Left colon (tissue), 2 donors: ENCODE data around the gene AUTS2. TPM values are rescaled to one million over a fixed set of nuclear protein-coding genes. Genes with fewer than 3 reads are reported as not detected.

Experiments used
- ATAC-seq: fragments of 200-7000 bp; cut with Tn5 transposase; one replicate; pipeline ENCODE4 v1.9.1; 2020; ENCODE audit warnings: mild to moderate bottlenecking, moderate library complexity
- DNase-seq, 2 donors: peaks; one replicate each; pipeline ENCODE4 v3.0.0-alpha.2; 2020
- intact Hi-C, 2 donors: fragments of 100-400 bp; cut with DNase I in 1 of 2; cut with micrococcal nuclease in 1 of 2; formaldehyde crosslinking; loops; one replicate each; pipeline versions ENCODE4 v1.11.2 to v1.14.0; 2022; cut with DNase I, micrococcal nuclease
- total RNA-seq, 2 donors: library from RNA; stranded (reverse); fragmentation: NEBNext Ultra II Directional; extraction: Animal tissue kit (Norgen Biotek cat#: 25700); gene quantifications; one replicate each; pipeline ENCODE4 v1.2.1, GENCODE V29; 2021
- donor health status: DM: no; HTN: no; CAD: no.
- donor health status: DM: yes; HTN: yes; CAD: no.

AUTS2 gene
- total RNA-seq, 2 donors from 2014 or later, result 43.3 to 44.2 TPM

DNA sequence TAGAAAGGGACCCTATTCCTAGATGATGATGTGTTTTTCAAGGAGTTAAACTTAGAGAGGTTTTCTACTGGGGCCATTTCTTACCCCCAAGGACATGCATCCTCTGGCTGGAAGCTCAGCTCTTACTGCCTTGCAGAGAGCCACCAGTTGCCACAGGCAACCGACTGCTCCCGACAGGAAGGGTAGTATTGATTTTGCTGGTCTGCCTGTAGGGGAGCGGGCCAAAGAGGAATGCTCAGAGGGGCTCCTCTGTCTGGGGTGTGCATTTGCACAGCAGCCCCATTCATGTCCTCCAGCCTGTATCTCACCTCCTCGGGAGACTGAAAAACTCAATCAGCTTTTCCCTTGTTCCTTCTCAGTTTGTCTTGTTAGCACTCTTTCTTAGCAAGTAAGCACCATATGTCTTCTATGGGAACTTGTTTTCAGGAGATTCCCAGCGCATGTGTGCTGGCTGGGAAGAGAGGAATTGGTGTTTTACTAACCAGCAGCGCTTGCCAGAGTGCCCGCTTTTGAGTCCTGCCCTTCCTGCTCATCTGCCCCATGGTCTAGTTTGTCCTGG lies 794.7 kb downstream of the AUTS2 start:
- no peak for DNase-seq
- intact Hi-C loops, result no loop called here
- ATAC-seq, result no peak

DNA sequence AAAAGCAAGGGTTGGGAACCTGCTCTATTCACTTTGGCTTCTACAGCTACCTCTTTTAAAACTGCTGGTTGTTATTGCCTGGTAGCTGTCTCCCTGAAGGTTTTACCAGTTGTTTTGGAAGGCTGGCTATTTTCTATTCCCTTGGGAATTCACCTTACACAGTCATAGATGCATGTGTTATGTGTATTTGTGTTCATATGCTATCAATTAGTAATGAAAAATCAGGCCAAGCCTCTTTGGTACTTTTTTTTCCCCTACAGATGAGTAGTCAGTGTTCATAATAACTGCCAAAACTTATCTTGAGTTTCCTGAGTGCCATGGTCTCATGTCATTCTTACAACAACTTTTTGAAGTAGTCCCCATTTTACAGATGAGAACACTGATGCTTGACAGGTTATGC lies 795.7 kb downstream of the AUTS2 start:
- intact Hi-C loops, result no loop called here
- DNase-seq (no peak), ATAC-seq (no peak)

DNA sequence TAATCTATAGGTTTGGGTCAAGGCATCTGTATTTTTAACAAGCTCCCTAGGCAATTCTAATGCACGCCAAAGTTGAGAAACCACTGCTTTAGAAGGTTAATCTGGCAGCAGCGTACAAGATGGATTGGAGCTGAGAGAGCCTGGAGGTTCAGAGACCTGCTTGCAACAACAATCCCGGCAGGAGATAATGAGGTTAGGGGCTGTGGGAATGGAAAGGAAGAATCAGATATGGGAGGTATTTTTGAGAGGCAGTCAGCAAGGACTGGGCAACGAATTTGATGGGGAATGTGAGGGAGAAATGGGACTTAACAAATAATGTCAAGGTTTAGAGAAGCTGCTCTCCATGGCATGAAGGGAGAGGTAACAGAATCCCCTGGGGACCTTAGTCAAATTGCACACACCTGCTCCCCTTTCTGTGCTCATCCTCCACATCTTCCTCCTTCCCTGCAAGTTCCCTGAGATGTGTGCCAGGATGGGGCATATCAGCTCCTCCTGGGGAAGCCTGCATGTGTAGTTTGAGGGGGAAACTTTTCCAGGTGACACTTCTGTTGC lies 802.6 kb downstream of the AUTS2 start:
- no peak for ATAC-seq
- intact Hi-C loops, result no loop called here
- no peak for DNase-seq

DNA sequence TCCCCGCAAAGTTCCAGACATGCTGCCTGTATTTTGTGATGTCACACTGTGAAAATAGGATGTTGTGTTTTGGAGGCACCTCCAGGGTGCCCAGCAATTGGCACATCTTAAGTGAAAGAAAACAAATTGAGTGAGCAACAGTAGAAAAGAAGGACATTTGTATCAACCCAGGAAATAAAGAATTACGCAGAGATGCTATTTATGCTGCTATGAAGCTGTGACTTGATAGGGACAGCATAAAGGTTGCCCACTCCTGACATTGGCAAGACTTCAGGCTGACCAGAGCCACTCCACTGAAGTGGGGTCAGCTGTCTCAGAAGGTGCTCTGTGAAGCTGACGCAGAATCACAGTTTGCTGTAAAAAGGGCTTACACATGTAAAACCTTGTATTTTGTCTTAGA lies 803.8 kb downstream of the AUTS2 start:
- intact Hi-C loops, result no loop called here
- DNase-seq (no peak), ATAC-seq (no peak)

DNA sequence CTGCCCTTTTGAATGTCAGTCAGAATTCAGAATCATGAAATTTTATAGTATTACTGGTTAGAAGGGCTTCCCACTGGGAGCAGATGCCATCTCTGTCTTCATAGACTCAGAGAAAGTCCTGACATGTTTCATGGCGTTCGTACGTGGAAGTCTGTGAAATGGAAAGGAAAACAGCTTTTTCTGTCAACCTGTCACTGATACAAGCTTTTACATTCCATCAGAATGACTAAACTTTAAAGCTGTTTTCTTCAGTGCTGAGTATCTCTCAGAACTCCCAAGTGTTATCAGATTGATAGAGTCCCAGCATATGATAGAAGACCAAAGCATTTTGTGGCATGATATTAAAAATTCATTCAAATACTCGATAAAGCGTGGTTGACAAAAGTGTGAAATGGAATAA lies 807.0 kb downstream of the AUTS2 start:
- ATAC-seq, result no peak
- intact Hi-C loops, result no loop called here
- DNase-seq, result no peak

DNA sequence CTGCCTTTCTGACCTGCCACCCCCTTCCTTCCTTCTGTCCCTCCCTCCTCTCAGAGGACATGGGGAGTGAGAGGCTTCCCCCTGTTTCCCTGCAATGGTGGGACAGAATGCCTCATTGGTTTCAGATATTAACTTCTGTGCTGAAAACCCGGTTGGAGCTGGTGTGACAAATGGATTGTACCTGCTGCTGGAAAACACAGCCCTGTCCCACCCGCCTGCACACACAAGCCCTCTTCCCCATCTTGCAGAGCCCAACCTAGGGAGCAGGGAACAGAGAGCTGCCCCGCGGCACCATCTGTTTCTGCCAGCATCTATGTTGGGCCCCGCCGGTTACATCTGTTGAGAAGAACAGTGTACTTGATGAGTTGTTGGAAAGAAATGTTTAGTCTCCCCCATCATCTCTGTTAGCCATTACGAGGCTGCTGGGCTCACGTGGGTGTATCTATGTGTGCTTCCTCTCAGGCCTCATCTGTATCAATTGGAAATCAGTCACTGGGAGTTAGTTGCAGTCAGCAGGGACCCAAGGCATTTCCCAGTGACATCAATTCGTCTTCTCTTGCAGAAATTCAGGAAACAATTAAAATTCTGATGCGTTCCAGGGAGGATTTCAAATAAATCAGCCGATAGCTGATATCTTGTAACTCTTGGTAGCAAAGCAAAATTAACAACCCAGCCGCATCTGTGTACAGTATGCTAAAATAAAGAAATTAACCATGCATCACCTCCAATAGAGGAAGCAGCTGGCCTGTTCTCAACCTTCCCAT lies 808.1 kb downstream of the AUTS2 start:
- DNase-seq (no peak), ATAC-seq (no peak)
- intact Hi-C loops, result no loop called here

DNA sequence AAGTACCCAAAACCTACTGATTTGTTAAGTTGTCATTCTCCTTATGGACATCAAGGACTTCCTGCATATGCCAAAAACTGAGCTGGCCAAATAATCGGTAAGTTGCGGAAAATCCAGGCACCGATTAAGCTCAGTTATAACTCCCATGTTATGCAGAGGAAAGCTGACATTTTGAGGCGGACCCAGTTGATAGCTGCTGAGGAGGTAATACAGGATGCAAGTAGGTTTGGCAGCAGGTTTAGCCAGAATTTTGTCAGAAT lies 808.6 kb downstream of the AUTS2 start:
- ATAC-seq (no peak), DNase-seq (no peak)
- intact Hi-C loops, result no loop called here

DNA sequence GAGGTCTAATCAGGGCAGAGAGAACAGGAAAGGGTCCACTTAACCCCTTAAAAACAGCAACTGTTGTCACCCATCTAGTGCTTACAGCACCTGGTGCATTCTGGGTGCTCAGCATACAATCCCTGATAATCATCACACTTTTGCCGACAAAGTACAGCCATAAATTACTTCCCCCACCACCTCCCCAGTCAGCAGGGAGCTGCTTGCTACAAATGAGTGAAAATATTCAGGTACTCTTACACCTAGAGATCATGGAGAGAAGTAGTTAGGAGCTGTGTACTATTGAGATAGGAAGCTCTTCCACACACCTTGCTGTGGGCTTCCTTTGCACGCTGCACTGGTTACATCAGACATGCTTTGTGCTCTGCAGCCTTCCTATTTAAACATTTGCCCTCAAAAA lies 810.2 kb downstream of the AUTS2 start:
- DNase-seq (no peak), ATAC-seq (no peak)
- intact Hi-C loops, result no loop called here

DNA sequence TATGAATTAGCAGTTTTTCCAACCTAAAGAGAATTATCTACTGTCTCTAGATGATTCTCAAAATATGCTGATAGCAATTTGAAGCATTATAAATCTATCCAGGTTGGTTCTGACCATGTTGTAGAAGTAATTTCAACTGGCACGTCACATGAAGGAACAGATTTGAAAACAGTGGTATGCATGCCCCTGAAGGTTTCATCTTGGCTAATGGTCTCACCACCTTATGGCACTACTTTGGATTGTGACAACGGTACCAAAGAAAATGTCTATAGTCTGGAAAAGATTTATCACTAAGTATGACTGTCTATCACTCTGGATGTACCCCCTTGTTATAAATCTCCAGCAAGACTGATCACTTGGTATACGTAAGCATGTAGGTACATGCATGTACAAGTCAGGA lies 810.6 kb downstream of the AUTS2 start:
- intact Hi-C loops, result no loop called here
- DNase-seq, result no peak
- ATAC-seq, result no peak

DNA sequence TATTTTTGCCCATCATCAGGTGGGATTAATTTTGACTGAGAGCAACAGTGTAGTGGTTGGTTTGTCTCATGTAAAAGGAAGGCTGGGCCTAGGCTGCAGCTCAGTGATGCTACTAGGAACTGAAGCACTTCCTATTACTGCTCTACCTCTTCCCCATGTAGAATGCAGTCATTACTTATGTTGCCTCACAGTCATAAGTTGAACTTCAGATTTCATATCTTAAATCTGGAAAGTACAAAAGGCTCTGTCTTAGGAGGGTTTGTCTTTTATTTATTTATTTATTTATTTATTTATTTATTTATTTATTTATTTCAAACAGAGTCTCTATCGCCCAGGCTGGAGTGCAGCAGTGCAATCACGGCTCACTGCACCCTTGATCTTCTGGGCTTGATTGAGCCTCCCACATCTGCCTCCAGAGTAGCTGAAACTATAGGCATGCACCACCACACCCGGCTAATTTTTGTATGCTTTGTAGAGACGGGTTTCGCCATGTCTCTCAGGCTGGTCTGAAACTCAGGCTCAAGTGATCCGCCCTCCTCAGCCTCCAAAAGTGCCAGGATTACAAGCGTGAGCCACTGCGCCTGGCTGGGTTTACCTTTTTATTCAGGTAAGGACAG lies 812.0 kb downstream of the AUTS2 start:
- DNase-seq (no peak), ATAC-seq (no peak)
- intact Hi-C loops, result no loop called here

DNA sequence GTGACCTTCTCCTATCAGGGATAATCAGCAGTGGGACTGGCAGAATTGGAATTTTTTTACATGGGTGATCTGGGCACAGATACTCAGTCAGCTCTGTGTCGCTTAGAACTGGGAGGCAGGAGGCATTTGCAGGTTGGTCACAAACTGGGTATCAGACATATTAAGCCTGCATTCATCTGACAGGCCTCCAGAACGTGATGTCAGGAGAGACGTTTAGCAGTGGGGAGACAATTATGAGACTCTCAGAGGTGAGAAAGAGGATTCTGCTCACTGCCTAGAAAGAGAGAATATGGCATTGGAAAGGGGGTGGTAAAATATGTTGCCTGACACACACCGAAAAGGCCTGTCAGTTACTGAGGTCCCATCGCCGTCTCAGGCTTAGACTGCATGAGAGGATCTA lies 816.1 kb downstream of the AUTS2 start:
- no peak for ATAC-seq
- intact Hi-C loops, result no loop called here
- no peak for DNase-seq

DNA sequence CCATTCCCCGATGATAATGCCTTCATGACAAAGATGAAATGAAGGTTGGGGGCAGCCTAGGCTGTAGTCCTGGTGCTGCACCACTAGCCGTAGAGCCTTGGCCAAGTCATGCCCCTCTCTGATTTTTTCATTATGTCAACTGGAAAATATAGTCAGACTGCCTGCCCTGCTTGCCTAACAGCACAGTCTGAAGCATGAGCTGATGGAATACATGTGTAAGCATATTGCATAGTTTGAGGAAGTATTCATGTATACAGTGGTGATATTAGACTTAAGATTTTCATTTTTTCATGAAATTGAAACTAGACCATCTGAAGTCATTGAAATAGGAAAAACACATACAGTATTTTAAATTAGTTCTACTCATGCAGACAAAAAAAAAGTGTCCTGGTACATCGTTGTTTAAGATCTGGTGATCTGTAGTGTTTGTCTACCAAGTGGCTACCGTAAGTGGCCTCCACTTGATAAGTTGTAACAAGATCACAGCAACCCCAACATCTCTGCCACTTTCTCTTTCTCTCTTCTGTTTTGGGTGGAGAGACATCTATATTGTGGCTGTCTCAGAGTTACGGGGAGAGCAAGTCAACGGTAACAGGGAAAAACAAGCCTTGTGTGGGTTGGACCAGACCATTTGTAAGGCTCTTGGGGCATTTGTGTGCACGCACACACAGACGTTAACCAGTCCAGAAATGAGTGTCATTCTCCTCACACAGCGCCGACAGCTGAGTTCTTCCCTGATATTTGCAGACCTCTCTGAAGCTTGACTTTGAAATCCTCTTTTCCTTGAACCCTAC lies 817.1 kb downstream of the AUTS2 start:
- DNase-seq (no peak), ATAC-seq (no peak)
- intact Hi-C loops, result no loop called here

DNA sequence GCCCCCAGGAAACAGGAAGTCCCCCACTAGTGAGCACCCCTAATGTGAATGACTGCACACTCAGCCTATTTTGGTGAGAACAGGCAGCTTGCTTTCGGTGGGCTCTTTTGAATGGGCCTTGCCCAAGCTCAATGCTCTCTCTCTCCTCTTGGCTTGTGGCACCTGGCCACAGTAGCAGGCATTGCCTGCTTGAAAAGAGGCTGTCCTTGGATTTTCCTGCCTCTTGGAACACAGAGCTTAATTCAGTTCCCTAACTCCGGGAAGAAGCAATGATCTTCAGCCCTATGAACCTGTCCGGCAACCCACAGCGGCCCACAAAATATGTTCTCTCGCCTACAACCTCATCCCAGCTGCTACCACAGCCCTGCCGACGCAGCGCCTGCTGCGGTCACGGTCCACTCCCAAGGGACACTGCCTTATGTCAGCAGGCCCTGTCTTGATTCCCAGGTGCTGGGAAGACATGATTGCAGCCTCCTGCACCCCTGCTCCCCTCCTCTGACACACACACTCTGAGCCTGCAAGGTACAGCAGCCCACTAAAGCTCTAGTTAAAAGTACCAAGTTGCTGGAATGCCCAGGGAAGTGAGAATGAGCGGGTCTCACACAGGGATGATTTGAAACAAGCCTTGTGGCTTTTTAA lies 818.2 kb downstream of the AUTS2 start:
- DNase-seq, result no peak
- intact Hi-C loops, result no loop called here
- ATAC-seq, result no peak

DNA sequence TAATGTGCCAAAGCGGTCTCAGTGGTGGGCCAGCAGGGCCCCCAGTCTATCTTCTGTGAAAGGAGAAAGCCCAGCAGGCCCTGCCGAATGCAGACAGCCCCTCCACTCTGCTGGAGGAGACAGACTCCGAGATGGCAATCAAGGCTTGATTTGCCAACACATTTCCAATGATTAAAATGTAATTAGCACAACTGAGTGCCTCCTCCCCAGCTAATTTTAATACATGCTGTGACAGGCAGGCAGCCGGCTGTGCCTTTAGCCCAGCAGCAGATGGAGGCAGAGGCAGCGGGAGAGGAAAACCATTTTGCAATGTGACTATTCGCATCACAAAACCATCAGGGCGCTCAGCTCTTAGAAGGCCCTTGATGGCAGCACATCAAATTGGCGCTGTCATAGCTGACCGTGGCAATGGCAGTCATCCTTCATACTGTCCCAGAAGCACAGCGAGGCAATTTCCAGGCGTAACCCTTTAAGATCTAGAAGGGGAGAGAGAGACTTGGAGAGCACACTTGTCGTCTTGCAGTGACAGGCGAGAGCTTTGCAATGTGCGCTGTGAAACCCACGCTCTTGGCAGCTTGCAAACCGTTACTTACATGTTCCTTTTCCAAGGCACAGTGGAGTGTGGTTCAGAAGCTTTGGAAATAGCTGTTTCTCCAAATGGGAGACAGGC lies 818.8 kb downstream of the AUTS2 start:
- DNase-seq (no peak), ATAC-seq (no peak)
- intact Hi-C loops, result no loop called here

DNA sequence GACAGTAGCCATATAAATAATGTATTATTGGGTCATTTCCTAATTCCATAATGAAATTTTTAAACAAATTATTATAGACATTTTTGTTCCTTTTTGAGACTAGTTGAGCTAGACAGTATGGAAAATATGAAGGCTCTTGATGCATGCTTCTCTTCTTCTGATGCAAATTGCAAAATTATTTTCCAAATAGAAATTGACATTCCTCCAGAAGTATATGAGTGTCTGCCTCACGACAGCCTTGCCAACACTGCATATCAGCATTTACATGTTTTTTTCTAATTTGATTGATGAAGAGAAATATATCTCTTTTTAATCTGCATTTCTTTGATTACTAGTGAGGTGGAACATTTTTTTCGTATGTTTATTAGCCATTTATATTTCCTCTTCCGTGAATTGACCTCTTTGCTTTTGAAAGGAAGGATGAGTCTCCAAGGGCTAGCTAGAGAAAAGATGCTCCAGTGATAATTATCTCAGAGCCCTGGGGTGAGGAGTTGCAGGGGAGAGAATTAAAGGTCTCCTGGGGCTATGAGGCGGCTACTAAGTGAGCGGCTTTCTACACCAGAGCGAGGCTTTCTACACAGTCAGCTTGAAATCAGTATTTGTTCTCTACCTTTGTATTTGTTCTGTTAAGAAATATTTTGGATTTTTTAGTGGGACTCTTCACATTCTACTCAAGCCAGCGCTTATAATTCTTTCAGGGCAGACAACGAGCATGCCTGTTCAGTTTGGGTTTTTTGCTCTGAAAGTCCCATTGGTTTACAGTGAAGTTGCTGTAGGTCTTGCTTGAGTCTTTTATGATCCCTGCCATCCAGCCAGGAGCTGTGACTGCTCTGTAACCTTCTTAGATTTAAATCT lies 821.5 kb downstream of the AUTS2 start:
- ATAC-seq (no peak), DNase-seq (no peak)
- intact Hi-C loops, result no loop called here

DNA sequence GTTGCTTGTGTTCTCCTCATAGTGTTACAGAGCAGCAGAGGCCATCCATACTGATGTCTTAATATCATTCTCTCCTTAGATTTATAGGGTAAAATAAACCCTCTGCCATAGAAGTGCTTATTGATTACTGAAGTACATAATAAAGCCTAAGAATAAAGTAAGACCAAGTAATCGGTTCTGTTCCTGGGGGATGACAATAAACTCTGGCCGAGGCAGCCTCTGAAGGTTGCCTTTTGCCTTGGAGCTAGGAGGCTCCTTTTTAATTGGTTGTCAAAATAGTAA lies 822.0 kb downstream of the AUTS2 start:
- no peak for DNase-seq
- no peak for ATAC-seq
- intact Hi-C loops, result no loop called here

DNA sequence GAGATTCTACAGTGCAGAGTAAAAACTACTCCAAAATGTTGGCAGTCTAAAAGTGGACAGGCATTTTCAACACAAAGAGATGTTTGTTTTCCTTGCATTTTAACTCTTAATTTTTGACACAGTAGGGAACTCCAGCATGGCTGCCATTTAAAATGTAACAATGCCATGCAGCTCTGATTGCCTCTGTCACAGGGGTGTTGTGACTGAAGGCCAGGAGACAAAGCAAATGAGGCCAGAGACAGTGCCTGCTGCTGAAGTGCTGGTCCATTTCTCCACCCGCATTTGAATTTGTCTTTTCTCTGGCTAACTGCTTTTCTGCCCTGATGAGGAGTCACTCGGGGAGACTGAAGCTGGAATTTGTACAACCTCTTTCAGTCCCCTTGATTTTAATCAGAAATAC lies 823.0 kb downstream of the AUTS2 start:
- no peak for DNase-seq
- intact Hi-C loops, result no loop called here

DNA sequence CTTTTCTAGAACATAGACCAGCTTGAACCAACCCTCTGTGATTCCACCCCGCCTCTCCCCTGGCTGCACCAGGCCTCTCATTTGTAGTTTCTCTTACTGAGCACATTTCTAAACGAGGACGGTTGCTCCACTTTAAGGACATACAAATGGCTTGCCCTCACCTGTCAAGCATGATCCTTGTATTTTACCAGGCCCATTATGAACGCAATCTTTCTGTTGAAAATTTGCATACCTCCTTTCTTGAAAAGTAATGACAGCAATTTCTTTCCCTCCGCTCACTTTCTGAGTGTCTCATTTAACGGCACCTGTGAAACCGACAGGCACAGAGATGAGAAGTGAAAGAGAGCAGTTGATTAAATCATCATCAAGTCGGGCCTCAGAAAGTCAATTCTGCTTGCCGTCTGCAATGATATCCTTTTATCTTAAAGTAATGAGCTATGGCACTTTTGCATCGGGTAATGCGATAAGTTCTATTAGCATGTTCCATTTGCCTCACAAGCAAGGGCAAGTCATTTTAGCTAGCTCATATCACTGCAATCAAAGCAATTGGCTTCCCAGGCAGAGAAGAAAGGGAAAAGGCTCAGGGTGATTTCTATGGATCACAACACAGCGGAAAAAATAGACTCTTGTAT lies 828.1 kb downstream of the AUTS2 start:
- no peak for ATAC-seq
- intact Hi-C loops, result no loop called here
- DNase-seq, result no peak

More for the DNA sequence above, 823.0 kb downstream of the AUTS2 start:
- no peak for ATAC-seq
